Measurements from ENCODE around the gene LOXL1.

Gene LOXL1

GRCh38 chr15:73940061-73940981 is 14.1 kb downstream of the LOXL1 start:
- no peak for DNase-seq (ENCODE audit: low read depth)

- DNase-seq (ENCODE audit: low read depth), result no peak
Observed at GRCh38 chr15:73941044-73941443, 14.8 kb downstream of the LOXL1 start.

- no peak for DNase-seq (ENCODE audit: low read depth)
Observed at GRCh38 chr15:73941449-73941848, 15.2 kb downstream of the LOXL1 start.

GRCh38 chr15:73941871-73942635 is 15.8 kb downstream of the LOXL1 start:
- DNase-seq (ENCODE audit: low read depth), result no peak

- DNase-seq (ENCODE audit: low read depth), result no peak
Observed at GRCh38 chr15:73942751-73943270, 16.5 kb downstream of the LOXL1 start.

GRCh38 chr15:73944161-73945129 is 18.2 kb downstream of the LOXL1 start:
- no peak for DNase-seq (ENCODE audit: low read depth)

- no peak for DNase-seq (ENCODE audit: low read depth)
Observed at GRCh38 chr15:73945130-73945508, 18.9 kb downstream of the LOXL1 start.

- DNase-seq (ENCODE audit: low read depth), result no peak
Observed at GRCh38 chr15:73946046-73946721, 19.9 kb downstream of the LOXL1 start.

GRCh38 chr15:73946795-73947370 is 20.6 kb downstream of the LOXL1 start:
- DNase-seq (ENCODE audit: low read depth), result no peak

GRCh38 chr15:73947651-73948050 is 21.4 kb downstream of the LOXL1 start:
- no peak for DNase-seq (ENCODE audit: low read depth)

GRCh38 chr15:73948396-73948795 is 22.1 kb downstream of the LOXL1 start:
- DNase-seq (ENCODE audit: low read depth), result no peak

GRCh38 chr15:73948982-73949381 is 22.7 kb downstream of the LOXL1 start:
- DNase-seq (ENCODE audit: low read depth), result no peak

GRCh38 chr15:73949496-73949895 is 23.2 kb downstream of the LOXL1 start:
- DNase-seq (ENCODE audit: low read depth), result no peak

- no peak for DNase-seq (ENCODE audit: low read depth)
Observed at GRCh38 chr15:73950479-73950830, 24.2 kb downstream of the LOXL1 start.

GRCh38 chr15:73950831-73951561 is 24.7 kb downstream of the LOXL1 start:
- peak; percentile 26 for DNase-seq (ENCODE audit: low read depth)

- no peak for DNase-seq (ENCODE audit: low read depth)
Observed at GRCh38 chr15:73951601-73952000, 25.3 kb downstream of the LOXL1 start.

- DNase-seq (ENCODE audit: low read depth), result no peak
Observed at GRCh38 chr15:73952171-73952912, 26.1 kb downstream of the LOXL1 start.

GRCh38 chr15:73952913-73953750 is 26.9 kb downstream of the LOXL1 start:
- DNase-seq (ENCODE audit: low read depth), result no peak

Data from stimulated activated CD8-positive, alpha-beta memory T cell treated with anti-CD3 and anti-CD28 coated beads, Interleukin-15, amount 100 ng/mL, for 24 hours (primary cell).